ENCODE data around the gene ATPAF2.

DNA sequence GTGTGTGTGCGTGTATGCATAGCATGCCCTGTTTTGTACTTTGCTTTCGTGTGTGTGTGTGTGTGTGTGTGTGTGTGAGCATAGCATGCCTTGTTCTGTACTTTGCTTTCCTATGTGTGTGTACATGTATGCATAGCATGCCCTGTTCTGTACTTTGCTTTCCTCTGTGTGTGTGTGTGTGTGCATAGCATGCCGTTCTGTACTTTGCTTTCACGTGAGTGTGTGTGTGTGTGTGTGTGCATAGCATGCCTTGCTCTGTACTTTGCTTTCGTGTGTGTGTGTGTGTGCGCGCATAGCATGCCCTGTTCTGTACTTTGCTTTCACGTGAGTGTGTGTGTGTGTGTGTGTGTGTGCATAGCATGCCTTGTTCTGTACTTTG, 38.9 kb downstream of the ATPAF2 start:
- TF ChIP-seq CEBPB (IDR thresholded peaks at IDR 0.05) (no peak), EP300 (IDR thresholded peaks at IDR 0.05; ENCODE audit: borderline replicate concordance) (no peak), ZBTB7A (IDR thresholded peaks at IDR 0.05; ENCODE audit: low read depth) (no peak), NFIC (IDR thresholded peaks at IDR 0.05) (no peak), TAF1 (IDR thresholded peaks at IDR 0.05; ENCODE audit: low read depth) (no peak), RAD21 (IDR thresholded peaks at IDR 0.05; ENCODE audit: low read depth) (no peak), FOXM1 (IDR thresholded peaks at IDR 0.05; ENCODE audit: borderline replicate concordance, low read depth) (no peak), YY1 (IDR thresholded peaks at IDR 0.05; ENCODE audit: low read depth) (no peak), TCF12 (IDR thresholded peaks at IDR 0.05; ENCODE audit: low read depth) (no peak), CREB1 (IDR thresholded peaks at IDR 0.05; ENCODE audit: low read depth) (no peak)
- TF ChIP-seq, protein P1, sequence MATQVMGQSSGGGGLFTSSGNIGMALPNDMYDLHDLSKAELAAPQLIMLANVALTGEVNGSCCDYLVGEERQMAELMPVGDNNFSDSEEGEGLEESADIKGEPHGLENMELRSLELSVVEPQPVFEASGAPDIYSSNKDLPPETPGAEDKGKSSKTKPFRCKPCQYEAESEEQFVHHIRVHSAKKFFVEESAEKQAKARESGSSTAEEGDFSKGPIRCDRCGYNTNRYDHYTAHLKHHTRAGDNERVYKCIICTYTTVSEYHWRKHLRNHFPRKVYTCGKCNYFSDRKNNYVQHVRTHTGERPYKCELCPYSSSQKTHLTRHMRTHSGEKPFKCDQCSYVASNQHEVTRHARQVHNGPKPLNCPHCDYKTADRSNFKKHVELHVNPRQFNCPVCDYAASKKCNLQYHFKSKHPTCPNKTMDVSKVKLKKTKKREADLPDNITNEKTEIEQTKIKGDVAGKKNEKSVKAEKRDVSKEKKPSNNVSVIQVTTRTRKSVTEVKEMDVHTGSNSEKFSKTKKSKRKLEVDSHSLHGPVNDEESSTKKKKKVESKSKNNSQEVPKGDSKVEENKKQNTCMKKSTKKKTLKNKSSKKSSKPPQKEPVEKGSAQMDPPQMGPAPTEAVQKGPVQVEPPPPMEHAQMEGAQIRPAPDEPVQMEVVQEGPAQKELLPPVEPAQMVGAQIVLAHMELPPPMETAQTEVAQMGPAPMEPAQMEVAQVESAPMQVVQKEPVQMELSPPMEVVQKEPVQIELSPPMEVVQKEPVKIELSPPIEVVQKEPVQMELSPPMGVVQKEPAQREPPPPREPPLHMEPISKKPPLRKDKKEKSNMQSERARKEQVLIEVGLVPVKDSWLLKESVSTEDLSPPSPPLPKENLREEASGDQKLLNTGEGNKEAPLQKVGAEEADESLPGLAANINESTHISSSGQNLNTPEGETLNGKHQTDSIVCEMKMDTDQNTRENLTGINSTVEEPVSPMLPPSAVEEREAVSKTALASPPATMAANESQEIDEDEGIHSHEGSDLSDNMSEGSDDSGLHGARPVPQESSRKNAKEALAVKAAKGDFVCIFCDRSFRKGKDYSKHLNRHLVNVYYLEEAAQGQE (IDR thresholded peaks at IDR 0.05; ENCODE audit: low read depth), result no peak
- TF ChIP-seq, protein P2, sequence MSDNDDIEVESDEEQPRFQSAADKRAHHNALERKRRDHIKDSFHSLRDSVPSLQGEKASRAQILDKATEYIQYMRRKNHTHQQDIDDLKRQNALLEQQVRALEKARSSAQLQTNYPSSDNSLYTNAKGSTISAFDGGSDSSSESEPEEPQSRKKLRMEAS (IDR thresholded peaks at IDR 0.05), result no peak
- TF ChIP-seq, protein P3, sequence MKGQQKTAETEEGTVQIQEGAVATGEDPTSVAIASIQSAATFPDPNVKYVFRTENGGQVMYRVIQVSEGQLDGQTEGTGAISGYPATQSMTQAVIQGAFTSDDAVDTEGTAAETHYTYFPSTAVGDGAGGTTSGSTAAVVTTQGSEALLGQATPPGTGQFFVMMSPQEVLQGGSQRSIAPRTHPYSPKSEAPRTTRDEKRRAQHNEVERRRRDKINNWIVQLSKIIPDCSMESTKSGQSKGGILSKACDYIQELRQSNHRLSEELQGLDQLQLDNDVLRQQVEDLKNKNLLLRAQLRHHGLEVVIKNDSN (IDR thresholded peaks at IDR 0.05), result no peak
